RWPE2 (cell line): Measurements from ENCODE around the gene RAB3B.
"Not testable (repeated sequence)": the region's sequence is repeated elsewhere in the genome, so short reads cannot be mapped to it uniquely, and the experiment has no call there.

ENCODE experiments used
- ATAC-seq: fragments of 200-7000 bp; cut with Tn5 transposase; 3 replicates; pipeline ENCODE4 v1.9.1; 2021; ENCODE audit warnings: low read depth
- DNase-seq: peaks from one replicate; pipeline ENCODE4 v3.0.0-alpha.2; 2020; ENCODE audit warnings: low spot score
- H3K27ac ChIP-seq: fragments of 450-650 bp; 2 replicates; pipeline ENCODE4 v1.5.1; 2017; ENCODE audit warnings: mild to moderate bottlenecking; ENCODE audit not compliant: poor library complexity, severe bottlenecking
- H3K27me3 ChIP-seq: fragments of 250-450 bp; sonication (Bioruptor Pico); 2 replicates; pipeline ENCODE4 v1.5.1; 2021; ENCODE audit warnings: mild to moderate bottlenecking, moderate library complexity; ENCODE audit not compliant: insufficient read depth, poor library complexity, severe bottlenecking
- H3K36me3 ChIP-seq: fragments of 250-450 bp; sonication (Bioruptor Pico); 2 replicates; pipeline ENCODE4 v1.5.1; 2020; ENCODE audit warnings: low read depth, mild to moderate bottlenecking, moderate library complexity
- H3K4me1 ChIP-seq: fragments of 250-450 bp; sonication (Bioruptor Pico); 2 replicates; pipeline ENCODE4 v1.5.1; 2021; ENCODE audit warnings: mild to moderate bottlenecking, moderate library complexity; ENCODE audit not compliant: insufficient read depth, poor library complexity, severe bottlenecking
- H3K4me3 ChIP-seq: fragments of 250-450 bp; sonication (Bioruptor Pico); 2 replicates; pipeline ENCODE4 v1.5.1; 2021; ENCODE audit warnings: mild to moderate bottlenecking, moderate library complexity; ENCODE audit not compliant: severe bottlenecking
- H3K9me3 ChIP-seq: fragments of 250-450 bp; sonication (Bioruptor Pico); 2 replicates; pipeline ENCODE4 v1.5.1; 2021; ENCODE audit warnings: mild to moderate bottlenecking, moderate library complexity; ENCODE audit not compliant: severe bottlenecking
- CTCF ChIP-seq: fragments of 450-650 bp; IDR thresholded peaks from one replicate; pipeline ENCODE4 v1.5.1; 2017; ENCODE audit warnings: mild to moderate bottlenecking, moderate library complexity; ENCODE audit not compliant: poor library complexity, severe bottlenecking

The RAB3B gene

GRCh38 chr1:51968632-51969031, 21.9 kb downstream of the RAB3B start:
- ATAC-seq, result no peak
- no peaks in the 10 kb centered on the region for H3K9me3 ChIP-seq
- no peak overlapping the region for H3K4me3 ChIP-seq
- peaks cover 20% of the 10 kb centered on the region for H3K36me3 ChIP-seq
- TF ChIP-seq CTCF, result no peak
- H3K4me1 ChIP-seq, result no peaks in the 10 kb centered on the region
- H3K27ac ChIP-seq, result no peak overlapping the region
- DNase-seq, result no peak
- H3K27me3 ChIP-seq, result no peaks in the 10 kb centered on the region

GRCh38 chr1:51967213-51967791, 23.2 kb downstream of the RAB3B start:
- H3K36me3 ChIP-seq, result peaks cover 15% of the 10 kb centered on the region
- not testable (repeated sequence) for ATAC-seq, H3K9me3 ChIP-seq, DNase-seq, H3K4me1 ChIP-seq, H3K4me3 ChIP-seq, H3K27me3 ChIP-seq, H3K27ac ChIP-seq

DNA sequence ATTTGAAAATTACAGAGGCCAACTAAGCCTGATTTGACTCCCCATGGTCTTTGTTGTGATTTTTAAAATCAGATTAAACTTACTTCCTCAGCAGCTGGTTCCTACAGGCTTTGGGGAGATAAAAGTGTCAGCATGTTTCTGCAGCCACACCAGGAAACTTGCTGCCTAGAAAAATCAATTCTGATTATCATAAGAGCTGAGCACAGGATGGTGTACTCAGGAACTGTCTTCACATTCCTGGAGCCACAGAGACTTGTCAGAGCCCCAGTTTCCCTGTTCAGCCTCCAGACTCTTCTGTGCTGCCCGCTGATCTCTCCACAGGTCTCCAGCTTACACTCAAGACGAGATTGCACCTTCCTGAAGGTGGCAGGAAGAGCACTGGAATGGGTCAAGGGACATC, 23.9 kb downstream of the RAB3B start:
- Histone ChIP-seq H3K36me3 (peaks cover 11% of the 10 kb centered on the region), H3K27ac (no peak overlapping the region)

DNA sequence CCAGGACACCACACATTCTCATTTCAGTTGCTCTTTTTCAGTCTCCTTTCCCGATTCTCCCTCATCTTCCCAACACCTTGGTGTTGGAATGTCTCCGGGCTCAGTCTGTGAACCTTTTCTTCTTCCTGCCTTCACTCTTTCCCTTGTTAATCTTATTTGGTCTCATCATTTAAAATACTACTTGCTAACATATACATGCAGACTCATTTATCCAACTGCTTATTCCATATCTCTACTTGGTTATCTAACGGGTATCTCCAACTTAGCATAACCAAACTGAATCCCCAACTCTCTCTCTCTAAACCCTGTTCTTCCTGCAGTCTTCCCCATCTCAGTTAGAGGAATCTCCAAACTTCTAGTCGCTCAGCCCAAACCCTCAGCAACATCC, 26.2 kb downstream of the RAB3B start:
- H3K9me3 ChIP-seq, result no peaks in the 10 kb centered on the region
- peaks cover 11% of the 10 kb centered on the region for H3K36me3 ChIP-seq
- TF ChIP-seq CTCF, result no peak
- H3K27me3 ChIP-seq, result no peaks in the 10 kb centered on the region
- no peaks in the 10 kb centered on the region for H3K4me1 ChIP-seq
- no peak for ATAC-seq
- H3K4me3 ChIP-seq, result no peak overlapping the region
- no peak for DNase-seq
- no peak overlapping the region for H3K27ac ChIP-seq

More for the DNA sequence above, 23.9 kb downstream of the RAB3B start:
- Histone ChIP-seq H3K9me3 (no peaks in the 10 kb centered on the region), H3K4me3 (no peak overlapping the region), H3K4me1 (no peaks in the 10 kb centered on the region), H3K27me3 (no peaks in the 10 kb centered on the region)
- ATAC-seq, result no peak
- no peak for DNase-seq
- TF ChIP-seq CTCF, result no peak

- H3K4me1 ChIP-seq, result no peaks in the 10 kb centered on the region
- no peak overlapping the region for H3K4me3 ChIP-seq
- TF ChIP-seq CTCF, result no peak
- no peak for DNase-seq
- H3K36me3 ChIP-seq, result peaks cover 10% of the 10 kb centered on the region
- no peak overlapping the region for H3K27ac ChIP-seq
- H3K9me3 ChIP-seq, result no peaks in the 10 kb centered on the region
- no peaks in the 10 kb centered on the region for H3K27me3 ChIP-seq
- no peak for ATAC-seq
These were observed 26.8 kb downstream of the RAB3B start for GRCh38 chr1:51963592-51964308.
